Hepatocyte (in vitro differentiated cells): ENCODE measurements around the gene TMEM236.

Experiments
- CTCF ChIP-seq: fragments of 200-600 bp; sonication (generic); IDR thresholded peaks from 2 replicates; pipeline ENCODE4 v1.5.1; 2016; ENCODE audit warnings: antibody characterized with exemption, mild to moderate bottlenecking; ENCODE audit not compliant: poor library complexity
- EZH2 ChIP-seq: fragments of 200-600 bp; sonication (generic); IDR thresholded peaks from 2 replicates; pipeline ENCODE4 v1.6.1; 2016; ENCODE audit warnings: antibody characterized with exemption, mild to moderate bottlenecking, borderline replicate concordance
- EZH2phosphoT487 ChIP-seq: fragments of 200-600 bp; sonication (generic); IDR thresholded peaks from one replicate; pipeline ENCODE4 v1.6.1; 2018; ENCODE audit warnings: antibody characterized with exemption, mild to moderate bottlenecking, low read depth, moderate library complexity; ENCODE audit not compliant: unreplicated experiment, severe bottlenecking

- TF ChIP-seq CTCF, result no peak
- TF ChIP-seq EZH2, result no peak
- TF ChIP-seq EZH2phosphoT487, result no peak
Measured at GRCh38 chr10:17751781-17752445, at the start of gene TMEM236.
